Measurements from ENCODE around the gene MIP. TPM values are rescaled to one million over a fixed set of nuclear protein-coding genes. Genes with fewer than 3 reads are reported as not detected.

The MIP gene
- total and polyA plus RNA-seq, 2 experiments from 2014 or later, result 0.29 TPM; not detected in 1

DNA sequence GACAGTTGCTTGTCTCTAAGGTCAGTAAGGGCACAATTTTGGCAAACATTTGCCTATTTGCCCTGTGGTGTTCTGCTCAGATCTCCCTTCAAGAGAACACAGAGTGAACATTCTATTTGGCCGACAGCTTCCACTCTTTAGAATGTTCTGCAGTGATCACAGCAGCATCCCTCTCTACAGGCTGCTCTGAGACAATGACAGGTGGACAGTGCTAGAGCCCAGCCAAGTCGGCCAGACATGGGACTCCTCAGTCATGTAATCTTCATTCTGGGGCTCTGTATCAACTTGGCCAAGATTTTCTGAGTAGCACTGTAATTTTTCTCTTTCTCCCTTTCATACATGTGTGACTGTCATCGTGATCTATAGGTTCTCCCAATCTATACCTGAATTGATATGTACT is 40.1 kb downstream of the MIP start:
- no peaks in the 10 kb centered on the region for H3K79me2 ChIP-seq (replicated peaks; ENCODE audit: insufficient read depth)
- TF ChIP-seq STAT1 (IDR thresholded peaks at IDR 0.05; ENCODE audit: unreplicated experiment) (no peak), JUNB (IDR thresholded peaks at IDR 0.05; ENCODE audit: unreplicated experiment) (no peak), CREB1 (CRISPR knock-in tag; IDR thresholded peaks at IDR 0.05; ENCODE audit: low read depth) (no peak), ZNF331 (CRISPR knock-in tag; IDR thresholded peaks at IDR 0.05; ENCODE audit: low read depth) (no peak), NANOG (IDR thresholded peaks at IDR 0.05; ENCODE audit: borderline replicate concordance) (no peak), POLR2AphosphoS5 (IDR thresholded peaks at IDR 0.05; ENCODE audit: low read depth) (no peak), EZH2phosphoT487 (IDR thresholded peaks at IDR 0.05; ENCODE audit: unreplicated experiment) (no peak), ZNF114 (CRISPR knock-in tag; IDR thresholded peaks at IDR 0.05) (no peak)
- TF ChIP-seq, protein P1, sequence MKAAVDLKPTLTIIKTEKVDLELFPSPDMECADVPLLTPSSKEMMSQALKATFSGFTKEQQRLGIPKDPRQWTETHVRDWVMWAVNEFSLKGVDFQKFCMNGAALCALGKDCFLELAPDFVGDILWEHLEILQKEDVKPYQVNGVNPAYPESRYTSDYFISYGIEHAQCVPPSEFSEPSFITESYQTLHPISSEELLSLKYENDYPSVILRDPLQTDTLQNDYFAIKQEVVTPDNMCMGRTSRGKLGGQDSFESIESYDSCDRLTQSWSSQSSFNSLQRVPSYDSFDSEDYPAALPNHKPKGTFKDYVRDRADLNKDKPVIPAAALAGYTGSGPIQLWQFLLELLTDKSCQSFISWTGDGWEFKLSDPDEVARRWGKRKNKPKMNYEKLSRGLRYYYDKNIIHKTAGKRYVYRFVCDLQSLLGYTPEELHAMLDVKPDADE (IDR thresholded peaks at IDR 0.05), result no peak
- TF ChIP-seq, protein P2, sequence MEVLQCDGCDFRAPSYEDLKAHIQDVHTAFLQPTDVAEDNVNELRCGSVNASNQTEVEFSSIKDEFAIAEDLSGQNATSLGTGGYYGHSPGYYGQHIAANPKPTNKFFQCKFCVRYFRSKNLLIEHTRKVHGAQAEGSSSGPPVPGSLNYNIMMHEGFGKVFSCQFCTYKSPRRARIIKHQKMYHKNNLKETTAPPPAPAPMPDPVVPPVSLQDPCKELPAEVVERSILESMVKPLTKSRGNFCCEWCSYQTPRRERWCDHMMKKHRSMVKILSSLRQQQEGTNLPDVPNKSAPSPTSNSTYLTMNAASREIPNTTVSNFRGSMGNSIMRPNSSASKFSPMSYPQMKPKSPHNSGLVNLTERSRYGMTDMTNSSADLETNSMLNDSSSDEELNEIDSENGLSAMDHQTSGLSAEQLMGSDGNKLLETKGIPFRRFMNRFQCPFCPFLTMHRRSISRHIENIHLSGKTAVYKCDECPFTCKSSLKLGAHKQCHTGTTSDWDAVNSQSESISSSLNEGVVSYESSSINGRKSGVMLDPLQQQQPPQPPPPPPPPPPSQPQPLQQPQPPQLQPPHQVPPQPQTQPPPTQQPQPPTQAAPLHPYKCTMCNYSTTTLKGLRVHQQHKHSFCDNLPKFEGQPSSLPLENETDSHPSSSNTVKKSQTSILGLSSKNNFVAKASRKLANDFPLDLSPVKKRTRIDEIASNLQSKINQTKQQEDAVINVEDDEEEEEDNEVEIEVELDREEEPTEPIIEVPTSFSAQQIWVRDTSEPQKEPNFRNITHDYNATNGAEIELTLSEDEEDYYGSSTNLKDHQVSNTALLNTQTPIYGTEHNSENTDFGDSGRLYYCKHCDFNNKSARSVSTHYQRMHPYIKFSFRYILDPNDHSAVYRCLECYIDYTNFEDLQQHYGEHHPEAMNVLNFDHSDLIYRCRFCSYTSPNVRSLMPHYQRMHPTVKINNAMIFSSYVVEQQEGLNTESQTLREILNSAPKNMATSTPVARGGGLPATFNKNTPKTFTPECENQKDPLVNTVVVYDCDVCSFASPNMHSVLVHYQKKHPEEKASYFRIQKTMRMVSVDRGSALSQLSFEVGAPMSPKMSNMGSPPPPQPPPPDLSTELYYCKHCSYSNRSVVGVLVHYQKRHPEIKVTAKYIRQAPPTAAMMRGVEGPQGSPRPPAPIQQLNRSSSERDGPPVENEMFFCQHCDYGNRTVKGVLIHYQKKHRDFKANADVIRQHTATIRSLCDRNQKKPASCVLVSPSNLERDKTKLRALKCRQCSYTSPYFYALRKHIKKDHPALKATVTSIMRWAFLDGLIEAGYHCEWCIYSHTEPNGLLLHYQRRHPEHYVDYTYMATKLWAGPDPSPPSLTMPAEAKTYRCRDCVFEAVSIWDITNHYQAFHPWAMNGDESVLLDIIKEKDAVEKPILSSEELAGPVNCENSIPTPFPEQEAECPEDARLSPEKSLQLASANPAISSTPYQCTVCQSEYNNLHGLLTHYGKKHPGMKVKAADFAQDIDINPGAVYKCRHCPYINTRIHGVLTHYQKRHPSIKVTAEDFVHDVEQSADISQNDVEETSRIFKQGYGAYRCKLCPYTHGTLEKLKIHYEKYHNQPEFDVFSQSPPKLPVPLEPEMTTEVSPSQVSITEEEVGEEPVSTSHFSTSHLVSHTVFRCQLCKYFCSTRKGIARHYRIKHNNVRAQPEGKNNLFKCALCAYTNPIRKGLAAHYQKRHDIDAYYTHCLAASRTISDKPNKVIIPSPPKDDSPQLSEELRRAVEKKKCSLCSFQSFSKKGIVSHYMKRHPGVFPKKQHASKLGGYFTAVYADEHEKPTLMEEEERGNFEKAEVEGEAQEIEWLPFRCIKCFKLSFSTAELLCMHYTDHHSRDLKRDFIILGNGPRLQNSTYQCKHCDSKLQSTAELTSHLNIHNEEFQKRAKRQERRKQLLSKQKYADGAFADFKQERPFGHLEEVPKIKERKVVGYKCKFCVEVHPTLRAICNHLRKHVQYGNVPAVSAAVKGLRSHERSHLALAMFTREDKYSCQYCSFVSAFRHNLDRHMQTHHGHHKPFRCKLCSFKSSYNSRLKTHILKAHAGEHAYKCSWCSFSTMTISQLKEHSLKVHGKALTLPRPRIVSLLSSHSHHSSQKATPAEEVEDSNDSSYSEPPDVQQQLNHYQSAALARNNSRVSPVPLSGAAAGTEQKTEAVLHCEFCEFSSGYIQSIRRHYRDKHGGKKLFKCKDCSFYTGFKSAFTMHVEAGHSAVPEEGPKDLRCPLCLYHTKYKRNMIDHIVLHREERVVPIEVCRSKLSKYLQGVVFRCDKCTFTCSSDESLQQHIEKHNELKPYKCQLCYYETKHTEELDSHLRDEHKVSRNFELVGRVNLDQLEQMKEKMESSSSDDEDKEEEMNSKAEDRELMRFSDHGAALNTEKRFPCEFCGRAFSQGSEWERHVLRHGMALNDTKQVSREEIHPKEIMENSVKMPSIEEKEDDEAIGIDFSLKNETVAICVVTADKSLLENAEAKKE (CRISPR knock-in tag; IDR thresholded peaks at IDR 0.05), result no peak
- TF ChIP-seq, protein P3, sequence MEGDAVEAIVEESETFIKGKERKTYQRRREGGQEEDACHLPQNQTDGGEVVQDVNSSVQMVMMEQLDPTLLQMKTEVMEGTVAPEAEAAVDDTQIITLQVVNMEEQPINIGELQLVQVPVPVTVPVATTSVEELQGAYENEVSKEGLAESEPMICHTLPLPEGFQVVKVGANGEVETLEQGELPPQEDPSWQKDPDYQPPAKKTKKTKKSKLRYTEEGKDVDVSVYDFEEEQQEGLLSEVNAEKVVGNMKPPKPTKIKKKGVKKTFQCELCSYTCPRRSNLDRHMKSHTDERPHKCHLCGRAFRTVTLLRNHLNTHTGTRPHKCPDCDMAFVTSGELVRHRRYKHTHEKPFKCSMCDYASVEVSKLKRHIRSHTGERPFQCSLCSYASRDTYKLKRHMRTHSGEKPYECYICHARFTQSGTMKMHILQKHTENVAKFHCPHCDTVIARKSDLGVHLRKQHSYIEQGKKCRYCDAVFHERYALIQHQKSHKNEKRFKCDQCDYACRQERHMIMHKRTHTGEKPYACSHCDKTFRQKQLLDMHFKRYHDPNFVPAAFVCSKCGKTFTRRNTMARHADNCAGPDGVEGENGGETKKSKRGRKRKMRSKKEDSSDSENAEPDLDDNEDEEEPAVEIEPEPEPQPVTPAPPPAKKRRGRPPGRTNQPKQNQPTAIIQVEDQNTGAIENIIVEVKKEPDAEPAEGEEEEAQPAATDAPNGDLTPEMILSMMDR (conservative IDR thresholded peaks at IDR 0.05; ENCODE audit: low read depth in 2 of 2), result no peak
- TF ChIP-seq, protein P4, sequence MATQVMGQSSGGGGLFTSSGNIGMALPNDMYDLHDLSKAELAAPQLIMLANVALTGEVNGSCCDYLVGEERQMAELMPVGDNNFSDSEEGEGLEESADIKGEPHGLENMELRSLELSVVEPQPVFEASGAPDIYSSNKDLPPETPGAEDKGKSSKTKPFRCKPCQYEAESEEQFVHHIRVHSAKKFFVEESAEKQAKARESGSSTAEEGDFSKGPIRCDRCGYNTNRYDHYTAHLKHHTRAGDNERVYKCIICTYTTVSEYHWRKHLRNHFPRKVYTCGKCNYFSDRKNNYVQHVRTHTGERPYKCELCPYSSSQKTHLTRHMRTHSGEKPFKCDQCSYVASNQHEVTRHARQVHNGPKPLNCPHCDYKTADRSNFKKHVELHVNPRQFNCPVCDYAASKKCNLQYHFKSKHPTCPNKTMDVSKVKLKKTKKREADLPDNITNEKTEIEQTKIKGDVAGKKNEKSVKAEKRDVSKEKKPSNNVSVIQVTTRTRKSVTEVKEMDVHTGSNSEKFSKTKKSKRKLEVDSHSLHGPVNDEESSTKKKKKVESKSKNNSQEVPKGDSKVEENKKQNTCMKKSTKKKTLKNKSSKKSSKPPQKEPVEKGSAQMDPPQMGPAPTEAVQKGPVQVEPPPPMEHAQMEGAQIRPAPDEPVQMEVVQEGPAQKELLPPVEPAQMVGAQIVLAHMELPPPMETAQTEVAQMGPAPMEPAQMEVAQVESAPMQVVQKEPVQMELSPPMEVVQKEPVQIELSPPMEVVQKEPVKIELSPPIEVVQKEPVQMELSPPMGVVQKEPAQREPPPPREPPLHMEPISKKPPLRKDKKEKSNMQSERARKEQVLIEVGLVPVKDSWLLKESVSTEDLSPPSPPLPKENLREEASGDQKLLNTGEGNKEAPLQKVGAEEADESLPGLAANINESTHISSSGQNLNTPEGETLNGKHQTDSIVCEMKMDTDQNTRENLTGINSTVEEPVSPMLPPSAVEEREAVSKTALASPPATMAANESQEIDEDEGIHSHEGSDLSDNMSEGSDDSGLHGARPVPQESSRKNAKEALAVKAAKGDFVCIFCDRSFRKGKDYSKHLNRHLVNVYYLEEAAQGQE (IDR thresholded peaks at IDR 0.05; ENCODE audit: unreplicated experiment), result no peak
- H3K9me3 Mint-ChIP-seq, result no peaks in the 10 kb centered on the region; the same call in 2 of the 3 replicates
- no peaks in the 10 kb centered on the region for H3K9me2 ChIP-seq (ENCODE audit: insufficient read depth)
- peaks cover 36% of the 10 kb centered on the region for H3K36me3 Mint-ChIP-seq (ENCODE audit: low read depth)
- no peak overlapping the region for H3K4me3 ChIP-seq
- no peak overlapping the region for H3K4me2 ChIP-seq
- 0 out of 2 replicates have a peak, but pooled peaks cover 3% of the 10 kb centered on the region for H3F3A ChIP-seq (replicated peaks; ENCODE audit: low read depth)
- H4K20me1 ChIP-seq (replicated peaks; ENCODE audit: insufficient read depth), result no peaks in the 10 kb centered on the region
- no peak overlapping the region for H3K27ac Mint-ChIP-seq
- H3K4me1 Mint-ChIP-seq, result no peaks in the 10 kb centered on the region
- H3K27me3 Mint-ChIP-seq (ENCODE audit: insufficient read depth, low read depth, poor library complexity), result peaks cover 4% of the 10 kb centered on the region
- H3K4me3 Mint-ChIP-seq, result no peak overlapping the region
- H3K4me1 ChIP-seq (ENCODE audit: insufficient read depth), result no peaks in the 10 kb centered on the region
- H3K27me3 ChIP-seq (ENCODE audit: insufficient read depth), result no peaks in the 10 kb centered on the region
- no peak for ATAC-seq
- H3K27ac ChIP-seq (ENCODE audit: low read depth), result no peak overlapping the region
- no peak overlapping the region for H2AFZ ChIP-seq
- no peak for DNase-seq (ENCODE audit: low spot score)
- H3K36me3 ChIP-seq (ENCODE audit: insufficient read depth), result peaks cover 7% of the 10 kb centered on the region

All from GM23338 (cell line).